Gastrocnemius medialis (tissue), 4 donors: ENCODE results near the gene SMTN. TPM values are rescaled to one million over a fixed set of nuclear protein-coding genes. Genes with fewer than 3 reads are reported as not detected.

Experiments used
- ATAC-seq, 2 donors: fragments of 150-250 bp; one replicate each; pipeline ENCODE4 v1.9.1; 2016
- DNase-seq, 2 donors: peaks; one replicate each; pipeline ENCODE4 v3.0.0-alpha.2; 2019
- H3K27ac ChIP-seq, 4 donors: fragments of 200-600 bp; sonication (generic); 1 replicate in 1 of 4; 2 replicates in 3 of 4; pipeline ENCODE4 v1.5.1; 2016 to 2018; ENCODE audit warnings: mild to moderate bottlenecking in 2 of 4, moderate library complexity in 1 of 4
- H3K27me3 ChIP-seq, 3 donors: fragments of 200-600 bp; sonication (generic) in 2 of 3; 1 replicate in 1 of 3; 2 replicates in 2 of 3; pipeline versions ENCODE4 v1.5.1 to v1.6.0; 2016 to 2019; ENCODE audit warnings: mild to moderate bottlenecking in 1 of 3, moderate library complexity in 1 of 3
- H3K36me3 ChIP-seq, 2 donors: fragments of 200-600 bp; sonication (generic) in 1 of 2; one replicate each; pipeline ENCODE4 v1.5.1; 2017 to 2018
- H3K4me1 ChIP-seq, 2 donors: fragments of 200-600 bp; sonication (generic) in 1 of 2; one replicate each; pipeline ENCODE4 v1.5.1; 2016 to 2017; ENCODE audit warnings: mild to moderate bottlenecking in 2 of 2
- H3K4me3 ChIP-seq, 4 donors: fragments of 200-600 bp; sonication (generic) in 3 of 4; 1 replicate in 1 of 4; 2 replicates in 3 of 4; pipeline ENCODE4 v1.5.1; 2016 to 2019; ENCODE audit warnings: mild to moderate bottlenecking in 2 of 4
- H3K9me3 ChIP-seq, 3 donors: fragments of 200-600 bp; sonication (generic) in 2 of 3; 1 replicate in 1 of 3; 2 replicates in 2 of 3; pipeline ENCODE4 v1.5.1; 2016 to 2019
- CTCF ChIP-seq, 5 experiments: fragments of 450-650 bp in 3 of 5; fragments of 200-600 bp in 2 of 5; sonication (generic) in 2 of 5; IDR thresholded peaks in 4 of 5; conservative IDR thresholded peaks in 1 of 5; 1 replicate in 4 of 5; 2 replicates in 1 of 5; pipeline ENCODE4 v1.5.1; 2016 to 2019; ENCODE audit warnings: antibody characterized with exemption in 5 of 5, mild to moderate bottlenecking in 3 of 5, moderate library complexity in 3 of 5
- POLR2A ChIP-seq, 2 donors: fragments of 450-650 bp; IDR thresholded peaks; one replicate each; pipeline ENCODE4 v1.6.1; 2017; ENCODE audit warnings: antibody characterized with exemption in 2 of 2, mild to moderate bottlenecking in 2 of 2, moderate library complexity in 2 of 2
- in situ Hi-C, 4 donors: fragments of 200-750 bp; cut with MboI; loops; one replicate each; pipeline versions ENCODE4 v1.15.0 to v1.8.0; 2017; ENCODE audit warnings: low sequenced_read_pairs in 4 of 4
- intact Hi-C: fragments of 100-400 bp; cut with DNase I; formaldehyde crosslinking; loops from one replicate; pipeline ENCODE4 v1.15.1; 2023; ENCODE audit warnings: low total_unique reads
- total RNA-seq, 4 donors: library from RNA; depleted of rRNA; stranded (reverse); fragments of >200 nt; gene quantifications; one replicate each; pipeline versions ENCODE4 v1.1.0 to v1.2.3, GENCODE V29; 2016

SMTN gene
- total RNA-seq, 4 donors from 2014 or later: 39.5 to 104 (median 45.3) TPM

- DNase-seq: no peak
Measured at GRCh38 chr22:31123292-31123602, 42.1 kb downstream of the SMTN start.

GRCh38 chr22:31124290-31124689 is 43.2 kb downstream of the SMTN start:
- DNase-seq (no peak), ATAC-seq (no peak)
- intact Hi-C loops: no loop called here
- in situ Hi-C loops: no loop called here
- Histone ChIP-seq H3K9me3 (no peaks in the 10 kb centered on the region), H3K4me3 (no peak overlapping the region), H3K27me3 (no peaks in the 10 kb centered on the region), H3K27ac (no peak overlapping the region), H3K4me1 (peaks cover 16 to 21% of the 10 kb centered on the region in 2 donors), H3K36me3 (no peaks in the 10 kb centered on the region)
- TF ChIP-seq CTCF (IDR thresholded peaks at IDR 0.05 in 4 of 5, conservative IDR thresholded peaks at IDR 0.05 in 1 of 5): no peak
- no peak for TF ChIP-seq POLR2A (IDR thresholded peaks at IDR 0.05)

More at GRCh38 chr22:31123292-31123602, 42.1 kb downstream of the SMTN start:
- Histone ChIP-seq H3K27ac (peak overlapping the region in 2 of 4 donors; percentile 60 to 73), H3K4me1 (peaks cover 24 to 30% of the 10 kb centered on the region in 2 donors), H3K36me3 (no peaks in the 10 kb centered on the region), H3K27me3 (no peaks in the 10 kb centered on the region), H3K9me3 (no peaks in the 10 kb centered on the region), H3K4me3 (peak overlapping the region; percentile 34 to 44 (median 40))
- in situ Hi-C loops (no loop called here), intact Hi-C loops (no loop called here)
- no peak for TF ChIP-seq POLR2A (IDR thresholded peaks at IDR 0.05)
- no peak for ATAC-seq

- no peak for ATAC-seq
- no peak overlapping the region for H3K4me3 ChIP-seq
- H3K36me3 ChIP-seq: no peaks in the 10 kb centered on the region
- peaks cover 16% of the 10 kb centered on the region in 2 donors for H3K4me1 ChIP-seq
- TF ChIP-seq POLR2A (IDR thresholded peaks at IDR 0.05): no peak
- no peak for TF ChIP-seq CTCF (IDR thresholded peaks at IDR 0.05 in 4 of 5, conservative IDR thresholded peaks at IDR 0.05 in 1 of 5)
- DNase-seq: no peak
- no peak overlapping the region for H3K27ac ChIP-seq
- intact Hi-C loops (no loop called here), in situ Hi-C loops (loop anchor here in 1 of 4 donors (25.0 kb wide), 1 partner anchor 363 kb away; no protein-coding TSS in a partner anchor)
- H3K9me3 ChIP-seq: no peaks in the 10 kb centered on the region
- H3K27me3 ChIP-seq: no peaks in the 10 kb centered on the region
Measured at GRCh38 chr22:31124811-31125465, 43.8 kb downstream of the SMTN start.

- Histone ChIP-seq H3K9me3 (no peaks in the 10 kb centered on the region), H3K4me1 (peaks cover 16% of the 10 kb centered on the region in 2 donors), H3K27me3 (no peaks in the 10 kb centered on the region), H3K36me3 (no peaks in the 10 kb centered on the region), H3K27ac (no peak overlapping the region), H3K4me3 (no peak overlapping the region)
- in situ Hi-C loops: loop anchor here in 1 of 4 donors (25.0 kb wide), 1 partner anchor 363 kb away; no protein-coding TSS in a partner anchor
- DNase-seq (no peak), ATAC-seq (no peak)
- intact Hi-C loops: no loop called here
- TF ChIP-seq POLR2A (IDR thresholded peaks at IDR 0.05): no peak
- TF ChIP-seq CTCF (IDR thresholded peaks at IDR 0.05 in 4 of 5, conservative IDR thresholded peaks at IDR 0.05 in 1 of 5): no peak
Measured at GRCh38 chr22:31125521-31126117, 44.5 kb downstream of the SMTN start.

- no peak for ATAC-seq
- intact Hi-C loops (no loop called here), in situ Hi-C loops (loop anchor here in 1 of 4 donors (25.0 kb wide), 1 partner anchor 364 kb away; no protein-coding TSS in a partner anchor)
- H3K4me3 ChIP-seq: no peak overlapping the region
- no peak for TF ChIP-seq POLR2A (IDR thresholded peaks at IDR 0.05)
- H3K36me3 ChIP-seq: no peaks in the 10 kb centered on the region
- no peak for DNase-seq
- no peak overlapping the region for H3K27ac ChIP-seq
- H3K4me1 ChIP-seq: peaks cover 16% of the 10 kb centered on the region in 2 donors
- H3K27me3 ChIP-seq: no peaks in the 10 kb centered on the region
- H3K9me3 ChIP-seq: no peaks in the 10 kb centered on the region
Measured at GRCh38 chr22:31126128-31126868, 45.2 kb downstream of the SMTN start.
